ENCODE results near the gene CDK14.

GRCh38 chr7:90693939-90694338 lies 97.8 kb downstream of the CDK14 start:
- TF ChIP-seq POLR2A (IDR thresholded peaks at IDR 0.05) = no peak
- TF ChIP-seq, protein P1, sequence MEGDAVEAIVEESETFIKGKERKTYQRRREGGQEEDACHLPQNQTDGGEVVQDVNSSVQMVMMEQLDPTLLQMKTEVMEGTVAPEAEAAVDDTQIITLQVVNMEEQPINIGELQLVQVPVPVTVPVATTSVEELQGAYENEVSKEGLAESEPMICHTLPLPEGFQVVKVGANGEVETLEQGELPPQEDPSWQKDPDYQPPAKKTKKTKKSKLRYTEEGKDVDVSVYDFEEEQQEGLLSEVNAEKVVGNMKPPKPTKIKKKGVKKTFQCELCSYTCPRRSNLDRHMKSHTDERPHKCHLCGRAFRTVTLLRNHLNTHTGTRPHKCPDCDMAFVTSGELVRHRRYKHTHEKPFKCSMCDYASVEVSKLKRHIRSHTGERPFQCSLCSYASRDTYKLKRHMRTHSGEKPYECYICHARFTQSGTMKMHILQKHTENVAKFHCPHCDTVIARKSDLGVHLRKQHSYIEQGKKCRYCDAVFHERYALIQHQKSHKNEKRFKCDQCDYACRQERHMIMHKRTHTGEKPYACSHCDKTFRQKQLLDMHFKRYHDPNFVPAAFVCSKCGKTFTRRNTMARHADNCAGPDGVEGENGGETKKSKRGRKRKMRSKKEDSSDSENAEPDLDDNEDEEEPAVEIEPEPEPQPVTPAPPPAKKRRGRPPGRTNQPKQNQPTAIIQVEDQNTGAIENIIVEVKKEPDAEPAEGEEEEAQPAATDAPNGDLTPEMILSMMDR (IDR thresholded peaks at IDR 0.05) = no peak
